Measurements from ENCODE around the gene NCOA7.

- no peak for TF ChIP-seq POLR2A (IDR thresholded peaks at IDR 0.05)
- TF ChIP-seq CTCF (IDR thresholded peaks at IDR 0.05) = no peak
Observed at GRCh38 chr6:125784365-125784764, 6.4 kb upstream of the NCOA7 start.
